Left ventricle myocardium inferior (tissue), 1 donor: ENCODE data around the gene ADM2. TPM values are rescaled to one million over a fixed set of nuclear protein-coding genes. Genes with fewer than 3 reads are reported as not detected.

Experiments used
- DNase-seq: peaks from one replicate; pipeline ENCODE4 v3.0.0-alpha.2; 2020
- H3K27ac ChIP-seq: fragments of 200-600 bp; replicated peaks from 2 replicates; pipeline ENCODE4 v1.8.0; 2021
- H3K27me3 ChIP-seq: fragments of 200-600 bp; 2 replicates; pipeline ENCODE4 v1.8.0; 2021; ENCODE audit warnings: low read depth
- H3K36me3 ChIP-seq: fragments of 200-600 bp; 2 replicates; pipeline ENCODE4 v1.8.0; 2021
- H3K4me1 ChIP-seq: fragments of 200-600 bp; 2 replicates; pipeline ENCODE4 v1.8.0; 2021
- H3K4me3 ChIP-seq: fragments of 200-600 bp; 2 replicates; pipeline ENCODE4 v1.8.0; 2021; ENCODE audit warnings: mild to moderate bottlenecking, moderate library complexity
- H3K9me3 ChIP-seq: fragments of 200-600 bp; replicated peaks from 2 replicates; pipeline ENCODE4 v1.8.0; 2021
- intact Hi-C: fragments of 100-400 bp; cut with micrococcal nuclease; formaldehyde crosslinking; loops from one replicate; pipeline ENCODE4 v1.11.0; 2022
- total RNA-seq: library from RNA; stranded (reverse); fragmentation: NEBNext Ultra II Directional; extraction: Animal tissue kit (Norgen Biotek cat#: 25700); gene quantifications from one replicate; pipeline ENCODE4 v1.2.1, GENCODE V29; 2021
- TF ChIP-seq, protein P1 (sequence below): fragments of 200-600 bp; IDR thresholded peaks from 2 replicates; pipeline ENCODE4 v1.8.0; 2021; ENCODE audit warnings: antibody characterized with exemption, mild to moderate bottlenecking, borderline replicate concordance
- donor health status: DM: no; HTN: yes; CAD: no; lungs with severe emphysema.

The ADM2 gene
- total RNA-seq, 1 donor from 2014 or later = not detected

DNA sequence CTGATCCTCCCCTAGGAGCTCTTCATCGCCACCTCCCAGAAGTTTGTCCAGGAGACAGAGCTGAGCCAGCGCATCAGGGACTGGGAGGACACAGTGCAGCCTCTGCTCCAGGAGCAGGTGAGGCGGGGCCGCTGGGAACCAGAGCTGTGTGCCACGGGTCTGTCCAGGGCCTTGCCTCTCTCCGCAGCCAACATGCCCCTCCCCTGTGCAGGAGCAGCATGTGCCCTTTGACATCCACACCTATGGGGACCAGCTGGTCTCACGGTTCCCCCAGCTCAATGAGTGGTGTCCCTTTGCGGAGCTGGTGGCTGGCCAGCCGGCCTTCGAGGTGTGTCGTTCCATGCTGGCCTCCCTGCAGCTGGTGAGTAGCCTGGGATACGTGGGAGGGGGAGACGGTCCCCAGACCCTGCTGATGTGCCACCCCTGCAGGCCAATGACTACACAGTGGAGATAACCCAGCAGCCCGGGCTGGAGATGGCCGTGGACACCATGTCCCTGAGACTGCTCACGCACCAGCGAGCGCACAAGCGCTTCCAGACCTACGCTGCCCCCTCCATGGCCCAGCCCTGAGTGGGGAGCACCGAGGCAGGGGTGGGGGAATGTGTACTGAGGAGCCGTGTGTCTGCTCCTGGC, 41.6 kb downstream of the ADM2 start:
- Histone ChIP-seq H3K27ac (no peak overlapping the region), H3K27me3 (no peaks in the 10 kb centered on the region), H3K4me1 (peaks cover 44% of the 10 kb centered on the region), H3K4me3 (no peak overlapping the region), H3K36me3 (peaks cover 61% of the 10 kb centered on the region), H3K9me3 (no peaks in the 10 kb centered on the region)
- TF ChIP-seq, protein P1, sequence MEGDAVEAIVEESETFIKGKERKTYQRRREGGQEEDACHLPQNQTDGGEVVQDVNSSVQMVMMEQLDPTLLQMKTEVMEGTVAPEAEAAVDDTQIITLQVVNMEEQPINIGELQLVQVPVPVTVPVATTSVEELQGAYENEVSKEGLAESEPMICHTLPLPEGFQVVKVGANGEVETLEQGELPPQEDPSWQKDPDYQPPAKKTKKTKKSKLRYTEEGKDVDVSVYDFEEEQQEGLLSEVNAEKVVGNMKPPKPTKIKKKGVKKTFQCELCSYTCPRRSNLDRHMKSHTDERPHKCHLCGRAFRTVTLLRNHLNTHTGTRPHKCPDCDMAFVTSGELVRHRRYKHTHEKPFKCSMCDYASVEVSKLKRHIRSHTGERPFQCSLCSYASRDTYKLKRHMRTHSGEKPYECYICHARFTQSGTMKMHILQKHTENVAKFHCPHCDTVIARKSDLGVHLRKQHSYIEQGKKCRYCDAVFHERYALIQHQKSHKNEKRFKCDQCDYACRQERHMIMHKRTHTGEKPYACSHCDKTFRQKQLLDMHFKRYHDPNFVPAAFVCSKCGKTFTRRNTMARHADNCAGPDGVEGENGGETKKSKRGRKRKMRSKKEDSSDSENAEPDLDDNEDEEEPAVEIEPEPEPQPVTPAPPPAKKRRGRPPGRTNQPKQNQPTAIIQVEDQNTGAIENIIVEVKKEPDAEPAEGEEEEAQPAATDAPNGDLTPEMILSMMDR = no peak
- DNase-seq = no peak
- intact Hi-C loops = no loop called here

DNA sequence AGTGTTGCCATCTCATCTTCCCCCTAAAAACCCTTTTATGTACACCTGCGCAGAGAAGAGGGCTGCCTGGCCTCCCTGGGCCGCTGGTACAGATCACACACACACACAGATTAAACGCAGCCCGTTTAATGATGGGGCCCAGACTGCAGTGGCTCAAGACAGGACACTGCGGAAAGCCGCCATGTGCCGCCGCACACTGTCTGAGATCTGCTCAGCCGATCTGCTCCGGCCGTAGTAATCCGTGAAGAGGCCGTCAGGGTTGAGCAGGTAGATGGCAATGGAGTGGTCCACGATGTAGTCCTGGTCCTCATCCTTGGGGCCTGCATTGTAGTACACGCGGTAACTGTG, 42.1 kb downstream of the ADM2 start:
- Histone ChIP-seq H3K36me3 (peaks cover 56% of the 10 kb centered on the region), H3K27me3 (no peaks in the 10 kb centered on the region), H3K4me1 (peaks cover 48% of the 10 kb centered on the region), H3K9me3 (no peaks in the 10 kb centered on the region), H3K27ac (no peak overlapping the region), H3K4me3 (no peak overlapping the region)
- TF ChIP-seq, protein P1 = no peak
- no peak for DNase-seq
- intact Hi-C loops = no loop called here

DNA sequence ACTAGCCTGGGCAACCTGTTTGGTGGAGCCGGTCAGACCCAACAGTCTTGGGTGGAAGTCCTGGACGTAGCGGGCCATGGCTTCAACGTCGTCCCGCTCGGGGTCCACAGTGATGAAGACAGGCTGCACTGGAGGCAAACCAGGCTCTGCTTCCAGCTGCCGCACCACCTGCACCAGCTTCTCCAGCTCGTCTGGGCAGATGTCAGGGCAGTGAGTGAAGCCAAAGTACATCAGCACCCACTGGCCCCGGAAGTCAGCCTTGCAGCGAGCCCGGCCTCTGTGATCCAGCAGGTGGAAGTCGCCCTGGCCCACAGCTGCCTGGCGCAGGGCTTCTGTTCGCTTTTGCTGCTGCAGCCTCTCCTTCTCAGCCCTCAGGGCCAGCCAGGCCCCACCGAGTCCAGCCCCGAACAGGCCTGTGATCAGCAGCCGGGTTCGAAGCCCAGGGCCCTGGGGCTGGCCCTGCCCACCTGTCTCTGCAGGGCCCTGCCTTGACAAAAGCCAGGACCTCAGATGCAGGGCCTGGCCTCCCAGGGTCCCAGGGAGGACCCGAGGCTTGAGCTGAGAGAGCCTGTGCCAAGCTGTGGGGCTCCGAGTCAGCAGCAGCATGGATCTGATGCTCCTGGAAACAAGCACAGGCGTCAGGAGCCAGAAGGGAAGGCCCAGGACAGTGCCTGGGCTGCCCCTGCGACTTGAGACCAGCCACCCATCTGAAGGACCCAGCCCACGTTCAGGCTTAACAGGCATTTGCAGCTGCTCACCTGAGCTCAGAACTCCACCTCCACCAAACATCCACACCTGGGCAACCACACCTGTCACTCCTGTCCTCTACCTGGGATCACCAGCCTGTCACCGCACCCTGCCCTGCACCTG, 42.7 kb downstream of the ADM2 start:
- Histone ChIP-seq H3K36me3 (peaks cover 50% of the 10 kb centered on the region), H3K4me3 (peak overlapping the region; percentile 79), H3K9me3 (no peaks in the 10 kb centered on the region), H3K27me3 (peaks cover under 1% of the 10 kb centered on the region), H3K4me1 (peaks cover 54% of the 10 kb centered on the region), H3K27ac (peak overlapping the region; percentile 97)
- no peak for DNase-seq
- intact Hi-C loops = no loop called here
- TF ChIP-seq, protein P1 = no peak

- Histone ChIP-seq H3K9me3 (no peaks in the 10 kb centered on the region), H3K4me1 (peaks cover 61% of the 10 kb centered on the region), H3K27ac (peak overlapping the region; percentile 97), H3K4me3 (peak overlapping the region; percentile 79), H3K36me3 (peaks cover 43% of the 10 kb centered on the region), H3K27me3 (peaks cover 7% of the 10 kb centered on the region)
- no peak for DNase-seq
- TF ChIP-seq, protein P1 = no peak
- intact Hi-C loops = no loop called here
Measured at GRCh38 chr22:50524676-50525103, 43.3 kb downstream of the ADM2 start.

- no peaks in the 10 kb centered on the region for H3K9me3 ChIP-seq
- H3K4me3 ChIP-seq = peak within 1 kb of the TSS; percentile 79
- TF ChIP-seq, protein P1 = peak; percentile 43
- peaks cover 37% of the 10 kb centered on the region for H3K36me3 ChIP-seq
- DNase-seq = peak; percentile 97
- H3K27me3 ChIP-seq = peaks cover 13% of the 10 kb centered on the region
- peak within 1 kb of the TSS; percentile 97 for H3K27ac ChIP-seq
- intact Hi-C loops = no loop called here
- peaks cover 67% of the 10 kb centered on the region for H3K4me1 ChIP-seq
Measured at GRCh38 chr22:50525104-50525857, 43.9 kb downstream of the ADM2 start, which contains the start of gene SCO2. SCO2 (minus strand) TSS chr22:50525598; CDS start chr22:50524411, 1,187 bp downstream.
